ENCODE results near the gene ANKMY1. TPM values are rescaled to one million over a fixed set of nuclear protein-coding genes. Genes with fewer than 3 reads are reported as not detected.

ANKMY1 gene
- polyA plus RNA-seq, 2 of the 4 experiments (the other 2 are of a cell fraction), result 10.6 to 16.5 TPM

DNA sequence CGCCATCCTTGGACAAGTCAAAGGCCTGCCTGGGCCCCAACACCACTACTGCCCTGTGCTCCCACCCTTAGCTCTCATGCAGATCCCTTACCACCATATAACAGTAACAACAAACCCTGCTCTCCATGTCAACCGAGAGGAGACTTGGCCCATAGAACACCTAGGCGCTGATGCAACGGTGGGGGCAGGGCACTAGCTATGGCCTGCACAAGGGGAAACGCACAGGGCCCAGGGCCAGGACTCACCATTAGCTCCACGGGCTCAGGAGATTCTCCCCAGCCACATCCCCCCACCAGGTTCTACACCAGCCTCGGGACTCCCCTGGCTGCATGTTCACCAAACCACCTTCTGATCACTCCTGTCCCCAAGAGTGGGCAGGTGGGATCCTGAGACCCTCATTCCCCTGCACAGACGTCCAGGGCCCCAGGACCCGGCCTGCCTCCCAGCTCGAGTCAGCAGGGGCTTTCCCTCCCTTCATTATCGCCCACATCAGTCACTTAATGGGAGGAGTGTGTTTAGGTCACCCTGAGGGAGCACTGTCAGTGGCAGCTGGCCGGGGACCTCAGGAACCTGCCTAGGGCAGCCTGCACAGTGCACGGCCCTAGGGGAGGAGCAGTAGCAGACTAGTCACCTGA, 29.3 kb downstream of the ANKMY1 start (continued):
- TF ChIP-seq HDAC2 (IDR thresholded peaks at IDR 0.05) (no peak), CBX2 (IDR thresholded peaks at IDR 0.05; ENCODE audit: borderline replicate concordance, low read depth) (no peak), CHD2 (IDR thresholded peaks at IDR 0.05; ENCODE audit: low read length, partially characterized antibody) (no peak)

DNA sequence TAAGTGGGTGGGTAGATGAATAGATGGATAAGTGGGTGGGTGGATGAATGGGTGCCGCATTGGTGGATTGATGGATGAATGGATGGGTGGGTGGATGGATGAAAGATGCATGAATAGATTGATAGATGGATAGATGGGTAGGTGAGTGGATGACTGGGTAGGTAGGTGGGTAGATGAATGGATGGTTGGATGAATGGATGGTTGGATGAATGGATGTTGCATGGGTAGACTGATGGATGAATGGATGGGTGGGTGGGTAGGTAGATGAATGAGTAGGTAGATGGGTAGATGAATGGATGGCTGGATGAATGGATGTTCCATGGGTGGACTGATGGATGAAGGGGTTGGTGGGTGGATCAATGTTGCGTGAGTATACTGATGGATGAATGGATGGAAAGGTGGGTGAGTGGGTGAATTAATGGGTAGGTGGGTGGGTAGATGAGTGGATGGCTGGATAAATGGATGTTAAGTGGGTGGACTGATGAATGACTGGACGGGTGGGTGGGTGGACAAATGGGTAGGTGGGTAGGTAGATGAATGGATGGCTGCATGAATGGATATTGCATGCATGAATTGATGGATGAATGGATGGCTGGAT, 30.5 kb downstream of the ANKMY1 start:
- DNase-seq (ENCODE audit: low read depth in 1 of 2, low spot score in 1 of 2), result no peak
- 86% methylated on average over 3 of the region's 3 CpGs for WGBS (ENCODE audit: missing lambda C conversion rate)
- Histone ChIP-seq H3K4me2 (no peak overlapping the region), H3K27ac (no peak overlapping the region), H3K4me3 (no peak overlapping the region), H3K4me1 (no peaks in the 10 kb centered on the region), H3K9me3 (peaks cover 61% of the 10 kb centered on the region)
- no peak for ATAC-seq
- FAIRE-seq, result no peak
- TF ChIP-seq, protein P1, sequence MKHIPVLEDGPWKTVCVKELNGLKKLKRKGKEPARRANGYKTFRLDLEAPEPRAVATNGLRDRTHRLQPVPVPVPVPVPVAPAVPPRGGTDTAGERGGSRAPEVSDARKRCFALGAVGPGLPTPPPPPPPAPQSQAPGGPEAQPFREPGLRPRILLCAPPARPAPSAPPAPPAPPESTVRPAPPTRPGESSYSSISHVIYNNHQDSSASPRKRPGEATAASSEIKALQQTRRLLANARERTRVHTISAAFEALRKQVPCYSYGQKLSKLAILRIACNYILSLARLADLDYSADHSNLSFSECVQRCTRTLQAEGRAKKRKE (CRISPR knock-in tag; IDR thresholded peaks at IDR 0.05; ENCODE audit: low read depth), result no peak
- ChIA-PET CTCF (no interaction called here), POLR2A (no interaction called here)

DNA sequence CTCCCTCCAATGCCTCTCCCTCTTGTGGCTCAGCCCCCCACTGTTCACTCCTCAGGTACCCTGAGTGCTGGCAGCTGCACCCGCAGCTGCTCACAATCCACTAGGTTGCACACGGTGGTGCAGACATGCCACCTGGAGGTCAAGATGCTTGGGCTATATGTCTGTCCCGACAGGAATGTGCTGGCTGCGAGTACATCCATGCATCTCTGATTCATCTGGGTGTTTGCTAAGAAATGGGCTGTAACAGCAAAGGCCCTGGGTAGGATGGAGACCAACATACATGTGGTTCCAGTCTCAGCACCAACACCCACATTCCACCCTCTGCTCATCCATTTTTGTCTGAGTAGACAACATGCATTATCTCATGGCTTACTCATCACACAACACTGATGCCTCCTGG, 31.3 kb downstream of the ANKMY1 start:
- Histone ChIP-seq H3K4me2 (no peak overlapping the region), H3K4me3 (no peak overlapping the region), H3K9me3 (peaks cover 54% of the 10 kb centered on the region), H3K4me1 (no peaks in the 10 kb centered on the region), H3K27ac (no peak overlapping the region)
- TF ChIP-seq MAZ (IDR thresholded peaks at IDR 0.05; ENCODE audit: borderline replicate concordance, low read depth, low read length) (no peak), CEBPB (IDR thresholded peaks at IDR 0.05) (no peak), RNF2 (IDR thresholded peaks at IDR 0.05; ENCODE audit: borderline replicate concordance, low read depth) (no peak), SREBF2 (IDR thresholded peaks at IDR 0.05) (no peak), SMC3 (IDR thresholded peaks at IDR 0.05) (no peak), FOXS1 (CRISPR knock-in tag; IDR thresholded peaks at IDR 0.05) (no peak), HOXA7 (CRISPR knock-in tag; IDR thresholded peaks at IDR 0.05) (no peak), JUN (IDR thresholded peaks at IDR 0.05) (no peak), NFE2L2 (conservative IDR thresholded peaks at IDR 0.05; ENCODE audit: low read length) (no peak)
- TF ChIP-seq, protein P2, sequence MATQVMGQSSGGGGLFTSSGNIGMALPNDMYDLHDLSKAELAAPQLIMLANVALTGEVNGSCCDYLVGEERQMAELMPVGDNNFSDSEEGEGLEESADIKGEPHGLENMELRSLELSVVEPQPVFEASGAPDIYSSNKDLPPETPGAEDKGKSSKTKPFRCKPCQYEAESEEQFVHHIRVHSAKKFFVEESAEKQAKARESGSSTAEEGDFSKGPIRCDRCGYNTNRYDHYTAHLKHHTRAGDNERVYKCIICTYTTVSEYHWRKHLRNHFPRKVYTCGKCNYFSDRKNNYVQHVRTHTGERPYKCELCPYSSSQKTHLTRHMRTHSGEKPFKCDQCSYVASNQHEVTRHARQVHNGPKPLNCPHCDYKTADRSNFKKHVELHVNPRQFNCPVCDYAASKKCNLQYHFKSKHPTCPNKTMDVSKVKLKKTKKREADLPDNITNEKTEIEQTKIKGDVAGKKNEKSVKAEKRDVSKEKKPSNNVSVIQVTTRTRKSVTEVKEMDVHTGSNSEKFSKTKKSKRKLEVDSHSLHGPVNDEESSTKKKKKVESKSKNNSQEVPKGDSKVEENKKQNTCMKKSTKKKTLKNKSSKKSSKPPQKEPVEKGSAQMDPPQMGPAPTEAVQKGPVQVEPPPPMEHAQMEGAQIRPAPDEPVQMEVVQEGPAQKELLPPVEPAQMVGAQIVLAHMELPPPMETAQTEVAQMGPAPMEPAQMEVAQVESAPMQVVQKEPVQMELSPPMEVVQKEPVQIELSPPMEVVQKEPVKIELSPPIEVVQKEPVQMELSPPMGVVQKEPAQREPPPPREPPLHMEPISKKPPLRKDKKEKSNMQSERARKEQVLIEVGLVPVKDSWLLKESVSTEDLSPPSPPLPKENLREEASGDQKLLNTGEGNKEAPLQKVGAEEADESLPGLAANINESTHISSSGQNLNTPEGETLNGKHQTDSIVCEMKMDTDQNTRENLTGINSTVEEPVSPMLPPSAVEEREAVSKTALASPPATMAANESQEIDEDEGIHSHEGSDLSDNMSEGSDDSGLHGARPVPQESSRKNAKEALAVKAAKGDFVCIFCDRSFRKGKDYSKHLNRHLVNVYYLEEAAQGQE (IDR thresholded peaks at IDR 0.05), result no peak
- TF ChIP-seq, protein P3, sequence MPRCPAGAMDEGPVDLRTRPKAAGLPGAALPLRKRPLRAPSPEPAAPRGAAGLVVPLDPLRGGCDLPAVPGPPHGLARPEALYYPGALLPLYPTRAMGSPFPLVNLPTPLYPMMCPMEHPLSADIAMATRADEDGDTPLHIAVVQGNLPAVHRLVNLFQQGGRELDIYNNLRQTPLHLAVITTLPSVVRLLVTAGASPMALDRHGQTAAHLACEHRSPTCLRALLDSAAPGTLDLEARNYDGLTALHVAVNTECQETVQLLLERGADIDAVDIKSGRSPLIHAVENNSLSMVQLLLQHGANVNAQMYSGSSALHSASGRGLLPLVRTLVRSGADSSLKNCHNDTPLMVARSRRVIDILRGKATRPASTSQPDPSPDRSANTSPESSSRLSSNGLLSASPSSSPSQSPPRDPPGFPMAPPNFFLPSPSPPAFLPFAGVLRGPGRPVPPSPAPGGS (IDR thresholded peaks at IDR 0.05), result no peak
- TF ChIP-seq, protein P1 (CRISPR knock-in tag; IDR thresholded peaks at IDR 0.05; ENCODE audit: low read depth), result no peak
- ChIA-PET CTCF (interaction anchor here (0.8 kb wide), 1 partner anchor 11 kb away, joined by 3 read pairs; no protein-coding TSS in a partner anchor), POLR2A (no interaction called here)
- ATAC-seq (no peak), DNase-seq (ENCODE audit: low read depth in 1 of 2, low spot score in 1 of 2) (no peak), FAIRE-seq (no peak)
- WGBS (ENCODE audit: missing lambda C conversion rate), result 100% methylated on average over 3 of the region's 4 CpGs
